Suprapubic skin (tissue), 4 donors: ENCODE results near the gene RAPGEFL1.

Experiments used
- EP300 ChIP-seq: sonication (generic); formaldehyde crosslinking; IDR thresholded peaks from one replicate; pipeline ENCODE4 v1.6.1; 2017; ENCODE audit warnings: antibody characterized with exemption
- POLR2A ChIP-seq, 2 donors: fragments of 450-650 bp; IDR thresholded peaks; one replicate each; pipeline ENCODE4 v1.6.1; 2017; ENCODE audit warnings: antibody characterized with exemption in 2 of 2, mild to moderate bottlenecking in 2 of 2, moderate library complexity in 2 of 2
- POLR2AphosphoS5 ChIP-seq, 3 donors: sonication (generic); formaldehyde crosslinking; IDR thresholded peaks; one replicate each; pipeline ENCODE4 v1.6.1; 2017; ENCODE audit warnings: antibody characterized with exemption in 3 of 3
- TF ChIP-seq, protein P1 (sequence below), 2 donors: fragments of 200-600 bp in 1 of 2; fragments of 450-650 bp in 1 of 2; sonication (generic) in 1 of 2; IDR thresholded peaks; one replicate each; pipeline ENCODE4 v1.5.1; 2016 to 2019; ENCODE audit warnings: antibody characterized with exemption in 2 of 2, mild to moderate bottlenecking in 1 of 2, moderate library complexity in 1 of 2

DNA sequence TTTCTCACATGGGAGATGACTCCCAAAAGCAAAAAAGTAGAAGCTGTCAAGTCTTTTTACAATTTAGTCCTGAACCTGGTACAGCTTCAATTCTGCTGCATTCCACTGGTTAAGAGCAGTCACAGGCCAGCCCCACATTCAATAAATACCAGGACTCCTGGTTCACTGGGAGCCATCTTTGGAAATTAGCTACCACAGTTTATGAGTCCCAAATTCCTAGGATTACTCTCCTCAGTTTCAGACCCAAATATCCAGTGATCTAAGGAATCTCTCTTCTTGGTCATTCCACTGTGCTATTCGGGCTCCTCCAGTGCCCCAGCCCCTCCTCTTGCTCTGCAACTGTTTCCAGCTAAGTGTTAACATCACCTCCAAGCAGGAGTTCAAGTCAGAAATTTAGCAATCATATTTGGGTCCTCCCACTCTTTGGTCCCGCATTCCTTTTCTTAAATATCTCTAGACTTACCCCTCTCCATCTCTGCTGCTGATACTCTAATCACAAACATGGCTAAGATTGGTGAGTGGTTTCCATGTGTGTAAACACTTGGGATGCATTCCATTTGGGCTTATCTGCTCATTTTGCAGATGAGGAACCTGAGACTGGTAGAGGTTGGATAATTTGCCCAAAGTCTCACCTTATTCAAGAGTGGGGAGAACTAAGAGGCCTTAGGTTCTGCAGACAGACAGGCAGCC is 32.3 kb downstream of the RAPGEFL1 start:
- TF ChIP-seq POLR2A (IDR thresholded peaks at IDR 0.05) (no peak), POLR2AphosphoS5 (IDR thresholded peaks at IDR 0.05) (no peak), EP300 (no peak)
- TF ChIP-seq, protein P1, sequence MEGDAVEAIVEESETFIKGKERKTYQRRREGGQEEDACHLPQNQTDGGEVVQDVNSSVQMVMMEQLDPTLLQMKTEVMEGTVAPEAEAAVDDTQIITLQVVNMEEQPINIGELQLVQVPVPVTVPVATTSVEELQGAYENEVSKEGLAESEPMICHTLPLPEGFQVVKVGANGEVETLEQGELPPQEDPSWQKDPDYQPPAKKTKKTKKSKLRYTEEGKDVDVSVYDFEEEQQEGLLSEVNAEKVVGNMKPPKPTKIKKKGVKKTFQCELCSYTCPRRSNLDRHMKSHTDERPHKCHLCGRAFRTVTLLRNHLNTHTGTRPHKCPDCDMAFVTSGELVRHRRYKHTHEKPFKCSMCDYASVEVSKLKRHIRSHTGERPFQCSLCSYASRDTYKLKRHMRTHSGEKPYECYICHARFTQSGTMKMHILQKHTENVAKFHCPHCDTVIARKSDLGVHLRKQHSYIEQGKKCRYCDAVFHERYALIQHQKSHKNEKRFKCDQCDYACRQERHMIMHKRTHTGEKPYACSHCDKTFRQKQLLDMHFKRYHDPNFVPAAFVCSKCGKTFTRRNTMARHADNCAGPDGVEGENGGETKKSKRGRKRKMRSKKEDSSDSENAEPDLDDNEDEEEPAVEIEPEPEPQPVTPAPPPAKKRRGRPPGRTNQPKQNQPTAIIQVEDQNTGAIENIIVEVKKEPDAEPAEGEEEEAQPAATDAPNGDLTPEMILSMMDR (IDR thresholded peaks at IDR 0.05): no peak
